GM21737 (cell line): ENCODE results near the gene RTF1.

Source experiments
- ATAC-seq: cut with Tn5 transposase; IDR thresholded peaks from one replicate; pipeline ENCODE4 v1.9.1; 2021; ENCODE audit warnings: mild to moderate bottlenecking, moderate library complexity; ENCODE audit not compliant: unreplicated experiment

The RTF1 gene

DNA sequence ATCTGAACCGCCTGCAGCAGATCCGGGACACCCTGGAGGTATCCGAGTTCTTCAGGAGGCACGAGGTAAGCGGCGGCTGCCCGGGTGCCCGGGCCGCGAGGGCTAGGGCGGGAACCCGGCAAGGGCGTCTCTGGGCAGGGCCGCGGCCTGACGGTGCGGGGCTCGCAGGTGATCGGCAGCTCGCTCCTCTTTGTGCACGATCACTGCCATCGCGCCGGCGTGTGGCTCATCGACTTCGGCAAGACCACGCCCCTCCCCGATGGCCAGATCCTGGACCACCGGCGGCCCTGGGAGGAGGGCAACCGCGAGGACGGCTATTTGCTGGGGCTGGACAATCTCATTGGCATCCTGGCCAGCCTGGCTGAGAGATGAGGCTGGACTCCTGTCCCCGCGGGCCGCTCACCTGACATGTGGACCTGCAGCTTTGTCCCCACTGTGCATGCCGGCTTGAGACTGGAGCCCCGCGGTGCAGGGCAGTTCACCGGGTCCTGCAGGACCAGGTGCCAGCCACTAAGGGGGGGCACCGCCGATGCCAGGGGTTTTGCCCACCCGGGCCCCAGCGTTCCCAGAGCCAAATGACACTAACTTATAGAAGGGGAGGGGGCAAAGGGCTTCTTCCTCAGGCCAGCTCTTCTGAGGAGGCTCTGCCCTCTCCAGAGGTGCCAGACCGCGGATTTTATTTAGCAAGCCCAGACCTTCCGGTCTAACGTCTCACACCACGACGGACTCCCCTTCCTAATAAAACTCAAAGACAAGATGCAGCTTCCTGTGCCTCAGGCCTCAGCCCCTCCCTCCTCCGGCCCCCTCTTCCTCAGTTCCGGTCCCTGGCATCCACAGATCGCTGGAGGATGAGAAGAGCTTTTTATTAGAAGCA, 86.1 kb downstream of the RTF1 start:
- no peak for ATAC-seq

DNA sequence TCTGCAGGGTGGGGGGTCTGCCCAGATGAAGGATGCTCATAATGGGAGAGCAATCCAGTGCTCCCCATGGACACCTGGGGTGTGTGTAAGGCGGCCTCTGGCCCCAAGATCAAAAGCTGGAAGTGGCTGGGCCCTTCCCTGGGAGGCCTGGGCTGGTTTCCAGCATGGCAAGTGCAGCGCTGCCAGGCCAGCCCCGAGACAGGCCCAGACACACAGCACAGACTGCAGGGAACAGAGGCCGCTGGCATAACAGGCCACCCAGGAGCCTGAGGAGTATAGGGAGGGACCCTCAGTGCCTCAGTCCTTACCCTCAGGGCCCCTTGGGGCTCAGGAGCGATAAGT, 86.7 kb downstream of the RTF1 start:
- ATAC-seq = no peak

DNA sequence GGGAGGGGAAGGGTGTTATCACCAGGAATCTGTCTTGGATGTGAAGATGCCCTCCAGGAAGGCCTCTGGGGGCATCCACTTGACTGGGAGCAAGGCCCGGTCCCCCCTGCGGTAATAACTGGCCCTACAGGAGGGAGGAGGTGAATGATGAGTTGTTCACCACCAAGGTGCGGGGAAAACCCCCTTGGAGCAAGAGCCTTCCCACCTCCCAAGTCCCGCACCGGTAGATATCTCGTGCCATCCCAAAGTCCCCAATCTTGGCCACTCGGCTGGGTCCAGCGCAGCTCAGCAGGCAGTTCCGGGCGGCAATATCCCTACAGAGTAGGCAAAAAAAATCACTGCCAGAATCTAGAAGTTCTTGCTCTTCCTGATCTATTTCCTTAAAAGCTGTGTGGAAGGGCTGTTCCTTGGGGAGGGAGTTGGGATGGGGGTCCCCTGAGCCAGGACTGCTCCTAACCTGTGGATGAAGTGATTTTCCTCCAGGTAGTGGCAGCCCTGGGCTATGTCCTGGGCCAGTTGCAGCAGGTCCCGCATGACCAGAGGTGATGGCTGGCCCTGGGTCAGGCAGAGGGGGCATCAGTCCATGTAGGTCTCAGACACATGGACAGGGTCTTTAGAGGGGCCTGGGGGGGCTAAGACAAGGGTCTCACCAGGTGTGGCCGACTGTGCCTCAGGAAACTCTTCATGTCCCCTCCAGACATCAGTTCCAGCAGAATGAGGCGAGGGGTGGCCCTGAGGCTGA, 88.0 kb downstream of the RTF1 start:
- no peak for ATAC-seq

DNA sequence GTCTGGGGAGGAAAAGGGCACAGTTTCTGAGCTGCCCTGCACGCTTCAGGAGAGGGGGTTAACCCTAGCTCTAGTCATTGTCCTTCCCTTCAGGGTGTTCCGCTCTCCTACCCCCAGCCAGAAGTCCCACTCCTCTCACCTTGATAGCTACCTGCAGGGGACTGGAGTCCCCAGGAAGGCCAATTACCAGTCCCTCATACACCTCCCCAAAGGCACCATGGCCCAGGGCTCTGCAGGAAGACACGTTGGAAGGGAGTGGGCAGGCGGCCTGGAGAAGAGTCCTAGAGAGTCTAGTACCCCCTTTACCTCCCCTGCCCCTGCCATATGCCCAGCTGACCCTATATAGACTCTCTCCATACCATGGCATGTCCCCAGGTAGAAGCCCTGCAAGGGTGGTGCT, 88.9 kb downstream of the RTF1 start:
- ATAC-seq = no peak

DNA sequence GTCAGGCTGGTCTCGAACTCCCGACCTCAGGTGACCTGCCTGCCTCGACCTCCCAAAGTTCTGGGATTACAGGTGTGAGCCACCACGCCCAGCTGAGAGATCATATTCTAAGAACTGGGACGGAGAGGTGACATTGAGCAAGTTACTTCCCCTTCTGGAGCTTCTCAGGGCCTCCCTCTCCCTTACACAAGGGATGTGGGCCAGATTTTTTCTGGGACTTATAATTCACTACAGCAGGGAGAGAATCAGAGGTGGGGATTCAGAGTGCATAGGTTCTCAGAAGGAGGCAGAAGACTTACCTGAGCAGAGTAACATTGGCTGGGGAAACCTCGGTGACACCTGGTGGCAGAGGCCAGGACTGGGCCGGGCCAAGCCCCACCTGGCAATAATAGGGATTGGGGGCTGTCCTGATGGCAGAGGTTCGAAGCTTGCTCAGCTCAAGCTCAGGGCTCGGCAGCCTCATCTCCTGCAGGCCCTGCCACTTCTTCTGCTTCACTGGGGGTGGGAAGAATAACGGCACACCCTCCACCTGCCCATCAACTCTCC, 90.0 kb downstream of the RTF1 start:
- ATAC-seq = no peak

DNA sequence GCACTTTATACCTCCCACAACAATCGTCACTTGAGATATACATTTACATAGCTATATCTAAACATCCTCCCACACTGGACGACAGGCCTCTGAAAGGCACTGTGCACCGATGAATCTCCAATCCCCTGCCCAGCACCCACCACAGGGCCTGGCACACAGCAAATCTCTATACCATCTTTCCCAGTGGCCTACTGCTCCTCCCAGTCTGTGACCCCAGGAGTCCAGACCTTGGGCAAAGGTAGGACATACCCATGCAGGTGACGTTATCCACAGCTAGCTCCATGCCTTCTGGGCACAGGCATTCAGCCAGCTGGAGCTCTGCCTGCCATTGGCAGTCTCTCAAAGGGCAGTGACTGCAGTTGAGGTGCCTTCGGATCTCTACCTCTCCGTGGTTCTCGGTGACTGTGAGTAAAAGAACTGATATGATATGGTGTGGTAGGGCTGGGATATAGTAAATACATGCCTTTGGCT, 91.0 kb downstream of the RTF1 start:
- no peak for ATAC-seq

DNA sequence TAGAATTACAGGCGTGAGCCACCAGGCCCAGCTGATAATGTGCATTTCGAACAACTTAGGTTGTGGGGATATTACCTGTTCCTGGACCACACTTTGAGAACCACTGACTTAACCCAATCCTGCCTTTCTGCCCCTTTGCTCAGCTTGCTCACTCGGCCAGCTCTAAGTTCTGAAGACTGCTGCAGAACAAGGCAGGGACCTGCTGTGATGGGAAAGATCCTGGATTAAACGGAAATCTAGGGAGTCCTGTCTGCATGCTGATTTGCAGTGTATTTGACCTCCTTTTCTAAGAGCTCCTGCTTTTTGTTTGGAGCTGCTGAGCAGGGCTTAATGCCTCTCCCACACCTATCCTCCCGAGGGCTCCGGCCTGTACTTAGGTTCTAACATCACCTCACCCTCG, 93.8 kb downstream of the RTF1 start:
- no peak for ATAC-seq

DNA sequence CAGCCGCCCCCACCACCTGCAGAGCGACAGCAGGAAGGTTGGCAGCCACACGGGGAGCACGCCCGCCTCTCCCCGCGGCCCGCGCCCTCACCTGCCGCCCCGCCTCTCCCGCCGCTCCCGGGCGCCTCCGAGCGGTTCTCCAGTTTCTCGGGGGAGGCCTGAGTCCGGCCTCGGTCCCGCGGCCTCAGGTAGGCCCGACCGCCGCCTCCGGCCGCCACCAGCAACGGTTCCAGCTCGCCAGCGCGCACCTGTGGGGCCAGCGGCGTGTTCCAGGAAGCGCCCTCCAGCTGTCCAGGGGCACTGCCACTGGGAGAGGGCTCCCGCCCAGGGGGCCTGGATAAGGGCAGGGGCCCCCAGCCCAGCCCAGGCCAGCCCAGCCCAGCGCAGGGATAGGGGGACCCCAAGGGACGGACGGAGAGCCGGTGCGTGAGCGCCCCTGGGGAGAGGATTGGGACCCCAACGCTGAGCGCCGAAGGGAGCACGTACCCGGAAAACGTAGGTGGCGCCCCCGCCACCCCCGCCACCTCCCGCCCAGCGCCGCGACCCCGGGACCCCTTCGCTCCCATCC, 94.5 kb downstream of the RTF1 start:
- no peak for ATAC-seq

DNA sequence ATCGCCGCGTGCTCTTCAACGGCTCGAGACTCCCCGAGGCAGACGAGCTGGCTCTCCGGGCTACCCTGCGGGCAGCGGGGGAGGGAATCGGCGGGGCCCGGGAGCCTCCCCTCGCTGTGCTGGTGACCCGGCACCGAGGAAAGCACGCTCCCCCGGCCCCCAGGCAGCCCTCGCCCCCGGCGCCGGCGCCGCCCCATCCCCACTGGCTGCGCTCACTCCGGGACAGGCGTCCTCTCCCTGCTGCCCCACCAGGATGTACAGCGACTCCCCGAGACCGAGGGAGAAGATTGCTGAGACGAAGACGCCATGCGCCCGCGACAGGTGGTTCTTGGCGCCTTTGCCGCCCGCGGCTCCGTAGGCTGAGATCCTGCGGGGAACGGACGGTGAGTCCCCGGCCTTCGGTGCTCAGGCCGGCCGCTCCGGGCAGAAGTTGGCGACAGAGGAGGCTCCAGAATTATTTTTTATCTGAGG, 95.0 kb downstream of the RTF1 start:
- no peak for ATAC-seq

DNA sequence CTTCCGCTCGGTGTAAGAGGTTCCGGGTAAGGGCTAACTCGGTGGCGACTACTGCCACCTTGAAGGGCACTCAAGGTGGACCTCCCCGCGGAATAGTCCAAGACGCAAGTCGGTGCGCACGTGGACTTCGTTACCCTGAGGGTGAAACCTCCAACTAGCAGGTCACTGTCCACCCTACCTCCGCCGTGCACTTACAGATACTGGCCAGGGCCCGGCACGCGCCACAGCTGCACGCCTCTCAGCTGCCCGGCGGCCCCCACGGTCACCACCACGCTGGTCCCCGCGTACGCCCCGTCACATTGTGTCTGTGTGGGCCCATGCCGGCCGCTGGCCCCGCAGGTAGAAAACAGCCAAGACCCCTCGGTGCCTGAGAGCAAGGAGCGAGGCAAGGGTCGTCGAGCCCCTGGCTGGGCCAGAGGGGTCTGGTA, 95.6 kb downstream of the RTF1 start:
- ATAC-seq = no peak

DNA sequence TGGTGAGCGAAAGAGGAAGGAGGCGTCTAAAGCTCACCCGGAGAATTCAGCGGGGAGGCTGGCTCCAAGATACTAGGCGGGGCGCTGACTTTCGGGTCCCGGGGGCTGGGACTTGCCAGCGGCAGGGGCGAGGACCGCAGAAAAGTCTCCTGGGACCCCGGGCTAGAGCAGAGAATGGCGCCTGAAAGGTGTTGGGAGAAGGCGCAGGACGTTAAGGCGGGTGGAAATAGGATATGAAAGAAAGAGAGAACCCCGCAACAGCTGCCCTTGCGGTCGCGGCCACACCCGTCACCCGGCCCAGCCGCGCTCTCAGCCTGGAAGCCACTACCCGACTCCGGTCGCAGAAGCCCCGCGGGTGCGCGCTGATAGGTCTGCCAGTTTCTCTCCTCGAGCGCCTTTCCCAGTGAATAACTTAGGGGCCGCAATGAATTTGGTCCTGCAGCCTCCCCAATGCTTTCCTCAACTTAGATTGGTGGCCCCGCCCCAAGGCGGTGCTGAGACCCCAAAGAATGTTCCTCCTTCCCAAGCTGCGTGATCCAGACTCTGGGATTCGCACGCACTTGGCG, 96.1 kb downstream of the RTF1 start:
- ATAC-seq = no peak

DNA sequence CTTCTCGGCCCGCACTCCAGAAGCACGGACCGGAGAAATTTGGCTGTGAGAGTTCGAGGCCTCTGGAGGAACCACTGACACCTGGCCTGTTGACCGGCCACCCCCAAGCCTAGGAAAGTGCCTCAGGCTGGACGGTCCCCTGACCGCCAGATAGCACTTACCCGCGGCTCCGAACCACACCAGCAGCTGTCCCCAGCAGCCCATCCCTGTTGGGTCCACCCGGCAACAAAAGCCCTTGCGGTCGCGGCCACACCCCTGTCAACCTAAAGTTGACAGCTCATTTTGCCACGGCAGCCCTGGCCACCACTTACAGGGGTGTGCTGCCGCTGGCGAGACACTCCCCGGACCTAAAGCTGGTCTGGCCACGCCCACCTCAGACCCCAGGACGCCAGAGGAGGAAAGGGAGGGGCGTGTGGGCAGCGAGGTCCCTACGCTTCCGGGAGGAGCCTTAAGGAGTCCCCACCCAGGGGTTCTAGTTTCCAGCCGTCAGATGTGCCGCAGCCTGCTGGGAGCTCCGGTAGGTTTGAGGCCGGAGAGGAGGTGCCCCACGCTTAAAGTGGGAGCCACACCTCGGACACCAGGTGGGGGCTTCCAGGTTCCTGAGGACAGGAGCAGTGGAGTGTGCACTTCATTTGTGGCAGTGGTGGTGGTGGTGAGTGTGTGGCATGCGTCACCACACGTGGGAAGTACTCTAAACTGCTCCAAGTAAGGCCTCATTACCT, 96.8 kb downstream of the RTF1 start, which contains the start of gene LTK:
Gene LTK (minus strand): TSS at position 322 of the 722 bp plus-strand sequence. CDS start 118 bp downstream, at position 204.
- no peak for ATAC-seq

DNA sequence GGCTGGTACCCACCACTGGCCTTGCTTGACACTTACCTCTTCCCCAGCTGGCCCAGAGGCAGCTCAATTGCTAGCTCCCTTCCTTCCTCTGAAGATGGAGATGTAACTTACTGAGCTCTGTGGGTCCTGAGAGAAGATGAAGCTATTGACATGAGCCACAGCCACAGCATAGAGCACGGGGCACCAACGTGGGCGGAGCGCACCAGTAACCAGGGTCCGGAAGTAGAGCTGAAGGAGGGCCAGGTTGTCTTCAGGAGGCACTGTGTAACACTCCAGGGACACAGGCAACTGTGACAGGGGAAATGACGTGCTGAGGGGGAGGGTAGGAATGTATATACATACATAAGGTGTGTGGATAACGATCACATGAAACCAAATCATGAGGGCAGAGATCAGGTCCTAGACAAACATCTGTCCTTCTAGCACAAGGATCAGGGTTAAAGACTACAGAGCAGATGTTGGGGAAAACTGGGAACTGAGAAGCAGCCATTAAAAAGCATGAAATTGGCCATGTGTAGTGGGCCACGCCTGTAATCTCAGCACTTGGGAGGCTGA, 101.1 kb downstream of the RTF1 start:
- no peak for ATAC-seq

DNA sequence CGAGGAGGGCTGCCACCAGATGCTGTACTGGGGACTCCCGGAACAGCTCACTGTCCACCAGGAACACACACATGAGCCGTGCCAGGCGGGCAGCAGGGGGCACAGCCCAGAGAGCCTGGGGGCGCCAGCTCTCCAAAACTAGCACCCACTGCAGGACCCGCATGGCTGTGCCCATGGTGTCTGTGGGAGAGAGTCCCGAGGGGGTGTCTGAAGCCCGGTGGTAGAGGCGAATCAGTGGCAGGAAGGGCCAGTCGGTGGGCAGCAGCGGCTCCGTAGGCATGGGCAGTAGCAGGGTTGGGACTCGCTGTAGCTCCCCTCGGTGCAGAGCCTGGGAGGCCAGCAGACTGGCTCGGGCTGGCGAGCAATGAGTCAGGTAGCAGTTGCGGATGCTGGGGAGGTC, 103.7 kb downstream of the RTF1 start:
- no peak for ATAC-seq

DNA sequence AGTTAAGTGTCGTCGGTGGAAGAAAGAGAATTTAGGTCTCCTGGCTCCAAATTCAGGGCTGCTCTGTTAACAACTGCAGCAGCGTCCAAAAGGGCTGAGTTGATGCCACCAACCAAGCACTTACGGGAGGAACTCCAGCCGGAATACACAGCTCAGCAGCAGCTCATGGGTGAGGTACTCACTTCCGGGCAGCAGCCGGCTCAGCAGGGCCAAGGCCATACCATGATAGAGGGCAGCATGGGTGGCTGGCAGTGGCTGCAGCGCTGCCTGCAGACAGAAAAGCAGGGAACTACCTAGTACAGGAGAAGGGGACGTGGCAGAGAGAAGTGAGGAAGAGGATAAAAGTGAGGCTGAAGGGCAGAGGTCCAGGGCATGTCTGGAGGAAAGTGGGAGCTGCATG, 104.7 kb downstream of the RTF1 start:
- no peak for ATAC-seq

DNA sequence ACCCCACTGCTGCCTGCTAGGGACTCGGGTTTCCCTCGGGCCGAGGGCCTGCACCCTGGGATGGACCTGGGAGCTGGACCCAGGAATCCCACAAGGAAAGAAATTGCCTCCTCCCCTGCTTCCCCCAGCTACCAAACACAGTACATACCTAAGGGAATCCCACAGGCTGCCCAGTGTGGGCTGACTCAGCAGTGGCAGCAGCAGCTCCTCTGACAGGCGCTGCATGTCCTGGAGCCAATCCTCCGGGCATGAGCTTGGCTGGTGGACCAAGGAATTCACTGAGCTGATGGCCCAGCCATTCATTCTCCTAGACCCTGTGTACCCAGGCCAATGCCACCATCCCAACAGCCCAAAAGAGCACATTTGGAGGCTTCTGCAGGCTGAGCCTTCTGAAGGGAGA, 106.2 kb downstream of the RTF1 start:
- no peak for ATAC-seq

DNA sequence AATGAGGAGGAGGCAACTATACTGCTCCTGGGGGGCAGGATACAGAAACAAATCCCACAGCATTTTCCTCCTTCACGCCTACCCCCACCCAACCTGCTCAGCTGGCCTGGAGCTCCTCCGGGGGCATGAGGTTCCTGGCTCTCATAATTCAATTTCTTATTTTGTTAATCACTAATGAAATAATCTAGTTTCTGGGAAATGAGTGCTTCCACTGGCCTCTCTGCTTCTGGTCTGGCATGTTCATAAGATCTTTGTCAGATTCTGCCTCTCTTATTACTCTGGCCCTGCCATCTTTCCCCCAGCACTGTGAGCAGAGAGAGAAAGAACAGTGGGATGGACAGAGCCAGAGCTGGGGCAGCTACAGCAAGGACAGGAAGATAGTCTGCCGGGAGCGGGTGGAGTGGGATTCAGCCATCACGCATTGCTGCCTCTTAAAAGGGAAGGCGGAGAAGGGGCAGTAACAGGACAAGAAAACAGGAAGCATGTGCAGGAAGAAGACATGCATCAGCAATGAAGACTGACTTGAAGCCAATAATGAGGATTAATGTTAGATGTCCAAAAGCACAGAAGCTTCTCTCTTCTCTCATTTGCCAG, 113.6 kb downstream of the RTF1 start:
- no peak for ATAC-seq
